HT-29 (cell line): ENCODE data around the gene TAB2. TPM values are rescaled to one million over a fixed set of nuclear protein-coding genes. Genes with fewer than 3 reads are reported as not detected.

Source experiments
- DNase-seq: peaks from one replicate; pipeline ENCODE4 v3.0.0-alpha.2; 2015; ENCODE audit warnings: low spot score
- total RNA-seq: library from RNA; depleted of rRNA; stranded (reverse); fragments of >200 nt; shearing (Covaris generic); gene quantifications from 2 replicates; pipeline ENCODE4 v1.2.3, GENCODE V29; 2014

The TAB2 gene
- total RNA-seq, 1 experiment from 2014 or later, result 11.7 TPM

DNA sequence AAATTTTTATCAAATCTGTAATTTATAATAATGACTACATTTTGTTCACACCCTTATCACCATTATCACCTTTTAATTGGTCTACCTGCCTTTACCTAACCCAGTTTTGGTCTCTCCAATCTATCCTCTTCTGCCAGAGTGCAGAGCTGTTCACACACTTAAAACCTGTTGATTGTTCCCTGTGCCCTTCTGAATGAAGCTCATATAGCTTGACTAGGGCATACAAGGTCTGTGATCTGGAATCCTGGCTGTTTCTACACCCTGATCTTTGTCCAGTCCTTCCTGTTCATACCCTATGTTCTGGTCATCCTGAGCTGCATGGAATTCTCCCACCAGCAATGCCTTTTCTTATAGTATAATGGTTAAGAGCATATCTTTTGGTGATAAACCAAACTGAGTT lies 53.6 kb downstream of the TAB2 start:
- DNase-seq, result no peak

DNA sequence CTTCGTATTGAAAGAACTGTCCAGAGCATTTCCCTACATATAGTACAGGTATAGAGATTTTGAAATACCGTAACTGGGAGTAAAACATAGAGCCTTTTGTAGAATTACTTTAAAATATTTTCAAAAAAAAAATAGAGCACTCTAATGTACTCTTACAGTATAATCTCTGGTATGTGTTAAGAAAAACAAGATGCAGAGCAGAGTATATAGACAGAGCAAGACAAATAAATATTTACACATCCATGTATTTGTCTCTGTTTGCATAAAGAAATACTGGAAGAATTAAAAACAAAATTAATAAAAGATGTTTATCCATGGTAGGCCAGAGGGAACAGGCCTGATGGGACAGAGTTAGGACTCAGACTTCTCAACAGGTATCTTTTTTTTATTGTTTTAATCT lies 54.5 kb downstream of the TAB2 start:
- no peak for DNase-seq

DNA sequence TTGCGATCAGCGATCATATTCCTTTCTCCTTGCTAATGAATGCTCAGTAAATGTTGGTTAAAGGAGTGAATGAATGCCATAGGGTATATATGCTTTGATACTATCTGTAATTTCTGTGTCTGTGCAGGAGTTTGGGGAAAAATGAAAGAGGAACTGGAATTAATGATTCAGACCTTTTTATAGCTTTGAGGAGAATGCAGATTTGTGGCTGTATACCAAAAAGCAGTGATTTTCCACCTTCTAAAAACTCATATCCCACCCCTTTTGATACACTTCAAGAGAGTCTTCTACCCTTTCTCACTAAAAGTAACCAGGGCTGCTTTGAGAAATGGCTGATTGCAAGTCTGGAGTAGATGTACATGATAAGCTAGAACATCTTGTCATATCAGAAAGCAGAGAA lies 56.0 kb downstream of the TAB2 start:
- DNase-seq, result no peak

DNA sequence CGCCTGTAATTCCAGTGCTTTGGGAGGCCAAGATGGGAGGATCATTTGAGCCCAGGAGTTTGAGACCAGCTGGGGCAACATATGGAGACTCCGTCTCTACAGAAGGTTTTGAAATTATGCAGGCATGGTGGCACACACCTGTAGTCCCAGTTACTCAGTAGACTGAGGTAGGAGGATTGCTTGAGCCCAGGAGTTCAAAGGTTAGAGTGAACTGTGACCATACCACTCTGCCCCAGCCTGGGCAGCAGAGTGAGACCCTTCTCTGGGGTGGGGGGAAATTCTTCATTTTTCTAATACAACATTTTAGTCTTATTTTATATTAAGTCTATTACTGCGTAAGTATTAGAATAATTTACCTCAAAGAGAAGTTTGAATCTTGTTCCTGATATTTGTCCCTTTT lies 62.5 kb downstream of the TAB2 start:
- DNase-seq, result no peak

DNA sequence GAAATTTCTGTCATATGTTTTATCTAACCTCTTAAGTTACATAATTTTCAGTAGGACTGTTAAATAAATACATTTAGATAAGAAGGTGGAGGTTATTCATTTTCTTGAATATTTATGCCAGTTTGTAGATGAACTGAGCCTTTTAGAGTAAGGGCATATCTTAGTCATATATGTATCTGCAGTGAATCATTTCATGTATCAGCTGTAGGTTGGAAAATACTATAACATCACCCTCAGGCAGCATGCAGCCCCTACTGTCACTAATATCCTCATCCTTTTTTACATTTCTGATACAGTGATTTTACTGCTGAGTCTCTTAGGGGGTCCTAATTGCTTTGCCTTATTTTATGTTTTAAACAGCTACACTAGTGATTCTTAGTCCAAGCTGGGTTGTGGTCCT lies 63.0 kb downstream of the TAB2 start:
- no peak for DNase-seq

DNA sequence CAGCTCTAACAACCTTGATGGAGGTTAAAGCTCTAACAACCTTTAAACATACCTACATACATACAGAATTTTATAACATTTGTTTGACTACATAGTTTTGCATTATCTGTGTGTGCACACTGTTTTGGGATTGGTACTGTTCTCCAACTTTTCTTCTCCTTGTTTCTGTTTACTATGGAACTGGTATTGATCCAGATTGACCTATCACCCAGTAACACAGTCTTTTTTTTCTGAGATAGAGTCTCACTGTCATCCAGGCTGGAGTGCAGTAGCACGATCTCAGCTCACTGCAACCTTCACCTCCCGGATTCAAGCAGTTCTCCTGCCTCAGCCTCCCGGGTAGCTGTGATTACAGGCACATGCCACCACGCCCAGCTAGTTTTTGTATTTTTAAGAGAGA lies 65.9 kb downstream of the TAB2 start:
- no peak for DNase-seq

DNA sequence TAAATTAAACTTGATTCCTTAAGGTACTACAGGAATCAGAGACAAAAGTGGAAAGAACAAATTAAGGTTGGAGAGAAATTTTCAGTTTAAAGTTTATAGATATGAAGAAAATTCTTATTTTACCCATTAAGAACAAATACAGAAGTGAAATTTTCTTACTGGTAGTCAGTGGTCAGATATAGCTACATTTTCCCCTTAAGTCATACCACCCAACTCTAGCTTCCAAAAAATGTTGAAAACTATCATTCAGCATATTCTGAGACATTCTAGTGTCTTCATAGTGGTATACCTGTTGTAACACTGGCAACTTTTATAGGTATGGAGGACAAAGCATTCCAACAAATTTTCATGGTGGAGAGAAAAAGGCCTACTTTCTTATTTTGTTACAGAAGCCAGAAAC lies 67.0 kb downstream of the TAB2 start:
- DNase-seq, result no peak

DNA sequence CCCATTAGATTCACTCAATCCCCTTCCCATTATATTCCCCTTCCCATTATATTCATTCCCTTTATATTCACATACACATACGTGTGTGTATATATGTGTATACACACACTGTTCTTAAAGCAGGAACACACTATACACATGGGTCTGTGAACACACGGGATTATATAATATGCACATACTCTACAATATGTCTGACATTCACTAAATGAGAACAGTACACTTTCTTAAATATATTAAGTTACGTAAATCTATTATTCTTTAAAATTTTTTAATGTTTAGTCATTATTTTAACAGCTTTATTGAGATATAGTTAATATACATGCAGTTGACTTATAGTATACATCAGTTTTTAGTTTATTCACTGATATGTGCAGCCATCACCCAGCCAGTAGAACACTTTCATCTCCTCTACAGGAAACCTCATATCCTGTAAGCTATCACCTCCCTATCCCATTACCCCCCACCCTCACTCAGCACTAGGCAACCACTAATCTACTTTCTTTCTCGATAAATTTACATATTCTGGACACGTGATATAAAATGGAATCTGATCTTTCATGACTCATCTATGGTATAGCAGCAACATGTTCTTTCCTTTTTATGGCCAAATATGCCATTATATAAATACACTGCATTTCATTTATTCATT lies 68.6 kb downstream of the TAB2 start:
- DNase-seq, result no peak

DNA sequence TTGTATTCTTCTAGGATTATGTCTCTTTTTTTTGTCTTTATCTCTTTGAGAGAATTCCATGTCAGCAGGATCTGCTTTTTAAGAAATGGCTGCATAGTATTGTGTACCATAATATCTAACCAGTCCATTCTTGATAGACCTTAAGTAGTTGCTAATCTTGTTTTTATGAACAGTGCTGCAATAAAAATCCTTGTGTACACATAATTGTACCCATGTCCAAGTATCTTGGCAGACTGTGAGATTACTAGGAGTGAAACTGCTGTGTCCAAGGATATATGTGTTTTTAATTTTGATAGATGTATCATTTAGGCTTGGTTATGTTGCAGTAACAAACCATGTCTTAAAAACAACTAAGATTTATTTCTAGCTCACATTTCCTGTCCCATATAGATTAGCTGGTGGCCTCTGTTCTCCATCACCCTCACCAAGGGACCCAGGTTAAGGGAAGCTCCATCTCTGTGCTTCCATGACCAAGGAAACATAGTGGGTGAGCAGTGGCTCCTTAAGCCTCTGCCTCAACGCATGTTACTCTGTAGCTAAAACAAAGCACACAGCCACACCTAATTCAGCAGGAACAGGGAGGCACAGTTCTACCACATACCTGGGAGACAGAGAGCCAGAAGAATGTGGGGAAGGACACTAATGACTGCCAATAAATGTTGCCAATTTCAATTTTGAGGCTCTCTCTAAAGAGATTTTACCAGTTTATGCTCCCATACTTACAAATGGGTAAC lies 70.4 kb downstream of the TAB2 start:
- no peak for DNase-seq

DNA sequence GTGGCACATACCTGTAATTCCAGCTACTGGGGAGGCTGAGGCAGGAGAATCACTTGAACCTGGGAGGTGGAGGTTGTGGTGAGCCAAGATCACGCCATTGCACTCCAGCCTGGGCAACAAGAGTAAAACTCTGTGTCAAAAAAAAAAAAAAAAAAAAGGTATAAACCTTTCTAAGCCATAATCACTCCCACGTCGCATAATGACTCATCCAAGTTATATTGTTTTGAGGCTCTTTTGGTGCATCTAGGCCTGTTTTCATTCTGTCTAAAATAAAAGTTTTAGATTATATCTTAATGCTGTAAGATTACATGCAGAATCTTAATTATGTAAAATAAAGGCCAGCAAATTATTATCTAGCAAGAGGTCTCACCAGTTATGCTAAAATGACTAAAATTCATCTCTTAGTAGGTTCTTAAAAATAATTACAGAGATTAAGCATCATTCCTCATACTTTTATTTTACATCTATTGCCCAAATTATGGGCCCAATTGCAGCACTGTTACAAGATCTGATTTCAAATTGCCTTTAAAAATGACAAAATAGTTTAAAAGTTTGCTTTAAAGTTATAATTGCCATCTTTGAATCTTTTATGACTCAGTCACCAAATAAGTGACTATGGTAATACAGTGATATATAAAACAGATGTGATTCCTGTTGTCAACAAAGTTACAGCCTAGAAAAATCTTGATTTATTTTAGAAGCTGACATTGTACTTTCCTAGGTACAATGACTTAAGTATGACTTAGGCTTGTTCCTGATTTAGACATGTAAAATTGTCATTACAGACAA lies 72.2 kb downstream of the TAB2 start:
- no peak for DNase-seq

DNA sequence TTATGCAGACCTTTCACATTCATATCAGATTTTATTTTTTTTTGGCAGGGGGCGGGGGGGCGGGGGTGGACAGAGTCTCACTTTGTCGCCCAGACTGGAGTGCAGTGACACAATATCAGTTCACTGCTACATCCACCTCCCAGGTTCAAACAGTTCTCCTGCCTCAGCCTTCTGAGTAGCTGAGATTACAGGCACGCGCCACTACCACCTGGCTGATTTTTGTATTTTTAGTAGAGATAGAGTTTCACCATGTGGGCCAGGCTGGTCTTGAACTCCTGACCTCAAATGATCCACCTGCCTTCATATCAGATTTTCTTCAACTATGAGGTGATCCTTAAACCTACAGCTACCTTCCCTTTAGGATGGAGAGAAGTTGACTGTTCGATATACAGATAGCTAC lies 74.6 kb downstream of the TAB2 start:
- DNase-seq, result no peak

DNA sequence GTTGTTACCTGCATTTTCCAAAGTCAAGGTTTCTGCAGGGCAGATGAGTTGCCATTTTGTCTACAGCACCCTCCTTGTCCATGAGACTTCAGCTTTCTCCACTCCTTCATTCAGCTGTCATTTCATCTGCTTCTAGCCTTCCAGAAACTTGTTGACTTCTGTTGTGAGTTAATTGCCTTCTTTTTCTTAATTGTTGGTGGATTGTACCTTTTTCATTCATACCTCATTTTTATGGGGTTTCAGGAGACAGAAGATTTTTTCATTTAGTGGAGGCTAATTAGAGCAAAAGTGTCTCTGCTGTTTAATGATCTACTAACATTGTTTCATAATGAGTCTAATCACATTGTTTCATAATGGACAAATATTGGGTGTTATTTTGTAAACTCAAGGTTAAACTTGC lies 75.0 kb downstream of the TAB2 start:
- no peak for DNase-seq

DNA sequence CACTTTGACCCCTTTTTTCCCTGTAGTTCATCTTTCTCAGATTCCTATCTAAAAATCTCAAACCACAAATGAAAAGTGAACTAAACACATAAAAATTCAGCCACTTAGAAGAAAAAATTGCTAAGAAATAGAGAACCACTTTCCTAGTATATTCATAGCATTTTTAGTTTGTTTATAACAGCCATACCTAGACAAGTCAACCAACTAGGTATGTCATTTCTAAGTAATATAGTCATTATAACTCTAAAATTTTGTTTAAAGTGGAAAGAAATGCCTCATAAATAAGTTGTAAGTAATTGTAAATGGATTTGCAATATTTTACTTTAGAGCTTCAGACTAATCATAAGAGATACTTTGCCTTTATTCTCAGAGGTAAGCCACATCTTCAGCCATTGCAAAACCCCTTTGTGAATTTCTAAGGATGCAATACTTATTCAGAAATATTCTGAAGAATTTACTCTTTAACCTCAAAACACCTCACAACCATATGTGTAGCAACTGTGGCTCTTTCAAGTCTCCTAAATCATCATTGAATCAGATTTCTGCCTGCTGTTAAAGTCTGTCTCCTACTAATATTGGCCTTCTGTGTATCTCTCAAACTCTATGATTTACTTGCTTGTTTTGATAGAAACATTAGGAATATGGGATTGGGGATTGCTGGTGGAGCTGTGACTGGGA lies 75.6 kb downstream of the TAB2 start:
- no peak for DNase-seq

DNA sequence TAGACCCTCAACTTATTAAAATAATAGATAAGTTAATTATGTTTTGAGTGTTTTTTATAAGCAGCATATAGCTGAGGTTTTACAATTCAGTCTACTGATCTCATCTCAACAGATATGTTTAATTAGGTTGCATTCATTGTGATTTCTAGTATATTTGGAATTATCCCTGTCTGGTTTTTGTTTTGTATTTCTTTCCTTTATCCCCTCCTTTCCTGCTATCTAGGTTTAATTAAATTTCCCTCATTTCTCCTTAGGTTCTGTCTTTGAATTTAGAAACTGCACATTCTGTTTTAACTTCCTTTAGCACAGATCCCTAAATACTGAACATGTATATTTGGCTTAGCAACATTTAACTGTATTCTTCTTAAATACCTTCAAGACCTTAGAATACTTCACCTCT lies 77.7 kb downstream of the TAB2 start:
- no peak for DNase-seq

DNA sequence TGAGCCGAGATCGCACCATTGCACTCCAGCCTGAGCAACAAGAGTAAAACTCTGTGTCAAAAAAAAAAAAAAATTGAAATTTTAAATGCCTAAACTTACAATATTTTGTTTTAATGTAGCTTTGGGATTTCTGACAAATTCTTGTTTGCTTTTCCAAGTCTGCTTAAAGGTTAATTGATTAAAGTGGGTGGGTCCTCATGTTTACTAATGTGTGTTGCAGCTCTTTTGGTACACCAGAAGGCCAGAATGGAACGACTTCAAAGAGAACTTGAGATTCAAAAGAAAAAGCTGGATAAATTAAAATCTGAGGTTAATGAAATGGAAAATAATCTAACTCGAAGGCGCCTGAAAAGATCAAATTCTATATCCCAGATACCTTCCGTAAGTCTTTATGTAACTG lies 79.9 kb downstream of the TAB2 start:
- DNase-seq, result no peak

DNA sequence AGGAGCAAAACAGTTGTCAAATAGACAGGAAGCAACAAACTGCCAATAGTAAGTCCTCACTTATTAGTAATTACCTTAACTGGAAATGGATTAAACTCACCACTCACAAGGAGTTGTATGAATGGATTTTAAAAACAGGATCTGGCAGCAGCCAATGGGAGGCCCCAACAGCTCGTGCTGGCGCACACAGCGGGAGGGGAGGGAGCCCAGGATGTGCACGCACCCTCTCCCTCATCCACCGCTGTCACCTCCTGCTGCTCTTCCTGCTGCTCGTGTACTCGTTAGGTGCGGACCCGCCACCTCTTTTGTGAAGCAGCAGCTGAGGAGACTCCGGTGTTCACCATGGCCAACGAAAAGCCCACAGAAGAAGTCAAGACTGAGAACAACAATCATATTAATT lies 82.5 kb downstream of the TAB2 start, which contains the start of gene SUMO4:
Gene SUMO4, plus strand, starts transcription at position 213 of the 400 bp plus-strand sequence. Its CDS starts 130 bp downstream, at position 343.
- no peak for DNase-seq

DNA sequence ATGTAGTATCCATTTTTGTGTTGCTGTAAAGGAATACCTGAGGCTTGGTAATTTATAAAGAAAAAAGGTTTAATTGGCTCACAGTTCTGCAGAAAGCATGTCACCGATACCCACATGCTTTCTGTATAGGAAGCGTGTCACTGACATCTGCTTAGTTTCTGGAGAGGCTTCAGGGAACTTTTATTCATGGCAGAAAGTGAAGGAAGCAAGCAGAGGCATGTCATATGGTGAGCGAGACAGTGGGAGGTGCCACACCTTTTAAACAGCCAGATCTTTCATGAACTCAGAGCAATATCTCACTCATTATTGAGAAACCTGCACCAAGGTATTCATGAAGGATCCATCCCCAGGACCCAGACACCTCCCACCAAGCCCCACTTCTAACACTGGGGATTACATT lies 86.0 kb downstream of the TAB2 start:
- no peak for DNase-seq

DNA sequence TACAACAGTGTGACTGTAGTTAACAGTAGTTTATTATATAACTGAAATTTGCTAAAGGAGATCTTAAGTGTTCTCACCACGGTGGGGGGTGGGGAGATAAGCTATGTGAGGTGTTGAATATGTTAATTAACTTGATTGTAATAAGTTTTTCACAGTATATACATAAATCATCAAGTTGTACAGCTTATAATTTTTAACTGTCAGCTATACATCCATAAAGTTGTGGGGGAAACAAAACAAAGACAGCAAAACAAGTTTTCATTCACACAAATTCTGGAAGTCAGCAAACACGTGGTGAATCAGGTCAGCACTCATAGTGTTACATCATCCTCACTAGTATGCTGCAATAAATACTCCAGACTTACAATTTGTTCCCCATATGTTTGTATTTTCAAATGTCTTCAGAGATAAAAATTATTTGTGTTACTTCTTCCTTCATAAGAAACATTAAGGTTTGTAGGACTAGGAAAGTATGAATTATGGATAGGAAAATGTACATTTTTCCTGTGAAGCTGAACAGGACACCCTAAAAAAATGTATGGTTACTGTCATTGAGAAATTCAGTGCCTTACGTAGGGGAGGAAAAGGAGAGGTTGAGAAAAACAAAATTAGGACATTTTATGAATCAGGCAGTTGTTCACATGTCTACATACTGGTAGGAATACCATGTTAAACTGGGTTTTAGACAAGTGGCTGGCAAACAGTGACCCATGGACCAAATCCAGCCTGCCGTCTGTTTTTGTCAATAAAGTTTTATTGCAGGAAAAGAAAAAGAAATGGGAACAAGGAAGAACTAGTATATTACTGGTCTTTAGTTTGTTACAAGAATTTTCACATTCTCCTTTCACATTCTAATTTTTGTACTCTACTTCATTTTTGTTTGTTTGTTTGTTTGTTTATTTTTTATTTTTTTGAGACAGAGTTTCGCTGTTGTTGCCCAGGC lies 88.6 kb downstream of the TAB2 start:
- no peak for DNase-seq

DNA sequence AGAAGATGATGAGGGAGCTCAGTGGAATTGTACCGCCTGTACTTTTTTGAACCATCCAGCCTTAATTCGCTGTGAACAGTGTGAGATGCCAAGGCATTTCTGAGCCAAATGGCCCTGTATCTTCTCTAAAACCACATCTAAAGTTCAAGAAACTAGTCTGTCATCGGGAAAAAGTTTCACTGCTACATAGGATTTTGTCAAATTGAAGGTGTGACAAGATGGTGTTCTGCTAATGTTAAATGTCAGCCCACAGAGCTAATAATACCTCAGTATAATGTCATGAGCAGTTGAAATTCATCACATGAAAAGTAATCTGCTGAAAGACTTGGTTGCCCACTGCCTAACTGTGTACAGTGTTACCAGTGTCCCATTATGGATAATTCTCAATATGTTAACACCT lies 92.1 kb downstream of the TAB2 start:
- DNase-seq, result no peak

DNA sequence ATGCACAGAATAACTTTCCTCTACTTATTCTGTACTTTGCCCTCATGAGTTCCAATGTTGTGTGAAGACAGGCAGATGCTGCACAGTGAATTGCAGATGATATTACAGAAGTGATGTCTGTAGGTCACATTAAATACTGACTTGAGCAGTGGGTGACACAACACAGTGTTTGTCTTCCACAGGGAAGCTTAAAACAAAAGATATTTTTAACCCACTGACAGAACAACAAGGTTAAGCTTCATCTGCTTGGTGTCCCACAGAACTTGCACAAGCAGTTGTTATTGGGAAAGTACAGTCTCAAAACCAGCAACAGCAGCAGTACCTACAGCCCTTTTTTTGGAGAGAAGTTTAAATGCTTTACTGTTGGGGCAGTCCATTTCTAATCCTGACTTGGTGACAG lies 93.0 kb downstream of the TAB2 start:
- no peak for DNase-seq

DNA sequence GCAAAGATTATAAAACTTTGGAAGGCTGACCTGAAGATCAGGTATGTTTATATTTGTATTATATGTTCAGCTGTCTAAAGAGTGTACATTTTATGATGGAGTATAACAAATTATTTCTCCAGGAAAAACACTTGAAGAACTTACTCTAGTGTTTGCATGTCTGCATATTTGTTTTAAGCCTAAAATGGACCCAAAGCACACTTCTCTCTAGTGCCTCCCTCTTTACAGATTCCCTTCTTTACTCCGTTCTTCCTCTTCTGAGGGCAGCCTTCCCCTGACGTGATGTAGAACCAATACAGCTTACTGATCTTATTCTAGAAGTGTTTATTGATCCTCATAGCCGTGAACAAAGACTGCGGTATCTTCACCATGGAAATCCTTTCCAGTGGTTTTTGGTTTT lies 96.5 kb downstream of the TAB2 start:
- no peak for DNase-seq
